Measurements from ENCODE around the gene SNX20.

The SNX20 gene

GRCh38 chr16:50704245-50704644 lies 23.1 kb upstream of the SNX20 start:
- DNase-seq (ENCODE audit: low spot score) = no peak

GRCh38 chr16:50702725-50703124 lies 21.6 kb upstream of the SNX20 start:
- no peak for DNase-seq (ENCODE audit: low spot score)

GRCh38 chr16:50699326-50700159 lies 18.4 kb upstream of the SNX20 start:
- no peak for DNase-seq (ENCODE audit: low spot score)

GRCh38 chr16:50697881-50698767 lies 17.0 kb upstream of the SNX20 start:
- DNase-seq (ENCODE audit: low spot score) = no peak

GRCh38 chr16:50697421-50697715 lies 16.3 kb upstream of the SNX20 start:
- no peak for DNase-seq (ENCODE audit: low spot score)

GRCh38 chr16:50696575-50697420 lies 15.7 kb upstream of the SNX20 start:
- no peak for DNase-seq (ENCODE audit: low spot score)

- DNase-seq (ENCODE audit: low spot score) = no peak
Measured at GRCh38 chr16:50696126-50696525, 15.0 kb upstream of the SNX20 start.

- DNase-seq (ENCODE audit: low spot score) = no peak
Measured at GRCh38 chr16:50695017-50696000, 14.2 kb upstream of the SNX20 start.

- no peak for DNase-seq (ENCODE audit: low spot score)
Measured at GRCh38 chr16:50694206-50694605, 13.1 kb upstream of the SNX20 start.

- no peak for DNase-seq (ENCODE audit: low spot score)
Measured at GRCh38 chr16:50692999-50693781, 12.1 kb upstream of the SNX20 start, which contains the start of gene NOD2. Gene NOD2, plus strand, starts transcription at chr16:50693606. Its CDS starts 5,890 bp downstream, at chr16:50699496.

GRCh38 chr16:50692644-50692998 lies 11.5 kb upstream of the SNX20 start:
- no peak for DNase-seq (ENCODE audit: low spot score)

- DNase-seq (ENCODE audit: low spot score) = no peak
Measured at GRCh38 chr16:50690177-50690576, 9.1 kb upstream of the SNX20 start.

- DNase-seq (ENCODE audit: low spot score) = no peak
Measured at GRCh38 chr16:50688867-50689266, 7.8 kb upstream of the SNX20 start.

- DNase-seq (ENCODE audit: low spot score) = no peak
Measured at GRCh38 chr16:50688083-50688482, 7.0 kb upstream of the SNX20 start.

GRCh38 chr16:50685462-50686063 lies 4.5 kb upstream of the SNX20 start:
- DNase-seq (ENCODE audit: low spot score) = no peak

GRCh38 chr16:50684823-50685461 lies 3.8 kb upstream of the SNX20 start:
- DNase-seq (ENCODE audit: low spot score) = no peak

GRCh38 chr16:50683689-50684374 lies 2.7 kb upstream of the SNX20 start:
- no peak for DNase-seq (ENCODE audit: low spot score)

- no peak for DNase-seq (ENCODE audit: low spot score)
Measured at GRCh38 chr16:50680556-50680893, 587 bp downstream of the SNX20 start.
